Measurements from ENCODE around the gene EGFR.

The EGFR gene

DNA sequence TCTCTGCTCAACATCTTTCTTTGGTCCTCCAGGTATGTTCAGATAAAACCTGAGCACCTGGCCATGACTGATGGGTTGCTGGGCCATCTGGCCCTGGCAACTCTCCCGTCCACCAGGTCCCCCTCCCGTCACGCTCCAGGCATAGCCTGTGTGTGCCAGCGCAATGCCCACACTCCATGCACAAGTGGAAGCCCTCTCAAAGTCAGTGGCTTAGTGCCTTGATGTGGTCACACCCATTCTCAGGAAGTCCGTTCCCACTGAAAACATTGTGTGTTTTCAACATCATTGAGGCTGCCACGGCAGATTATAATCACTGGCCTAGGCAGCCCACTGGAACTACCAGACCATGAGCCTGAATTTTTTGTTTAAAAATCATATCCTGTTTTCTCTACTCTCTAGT lies 175.7 kb downstream of the EGFR start:
- no peak for DNase-seq

- DNase-seq, result no peak
These were observed 180.0 kb downstream of the EGFR start for GRCh38 chr7:55198634-55199392.

GRCh38 chr7:55199418-55199817 lies 180.6 kb downstream of the EGFR start:
- no peak for DNase-seq

DNA sequence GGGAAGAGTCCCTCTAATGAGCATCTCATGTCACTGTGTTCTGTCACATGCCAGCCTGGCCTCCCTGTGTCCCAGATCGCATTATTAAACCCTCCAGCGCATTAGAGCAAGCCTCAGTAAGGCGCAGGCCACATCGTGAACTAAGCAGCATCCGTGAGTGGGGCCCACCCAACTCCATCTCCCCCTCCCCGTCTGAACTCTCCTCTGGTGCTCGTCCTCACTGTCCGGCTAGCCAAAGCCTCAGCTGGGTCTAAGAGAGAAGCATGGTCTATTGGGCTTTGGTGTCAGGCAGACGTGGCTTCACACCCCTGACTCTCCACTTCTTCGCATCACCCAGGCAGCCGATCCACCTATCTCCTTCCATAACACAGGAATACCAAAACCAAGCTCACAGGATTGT lies 181.6 kb downstream of the EGFR start:
- no peak for DNase-seq

DNA sequence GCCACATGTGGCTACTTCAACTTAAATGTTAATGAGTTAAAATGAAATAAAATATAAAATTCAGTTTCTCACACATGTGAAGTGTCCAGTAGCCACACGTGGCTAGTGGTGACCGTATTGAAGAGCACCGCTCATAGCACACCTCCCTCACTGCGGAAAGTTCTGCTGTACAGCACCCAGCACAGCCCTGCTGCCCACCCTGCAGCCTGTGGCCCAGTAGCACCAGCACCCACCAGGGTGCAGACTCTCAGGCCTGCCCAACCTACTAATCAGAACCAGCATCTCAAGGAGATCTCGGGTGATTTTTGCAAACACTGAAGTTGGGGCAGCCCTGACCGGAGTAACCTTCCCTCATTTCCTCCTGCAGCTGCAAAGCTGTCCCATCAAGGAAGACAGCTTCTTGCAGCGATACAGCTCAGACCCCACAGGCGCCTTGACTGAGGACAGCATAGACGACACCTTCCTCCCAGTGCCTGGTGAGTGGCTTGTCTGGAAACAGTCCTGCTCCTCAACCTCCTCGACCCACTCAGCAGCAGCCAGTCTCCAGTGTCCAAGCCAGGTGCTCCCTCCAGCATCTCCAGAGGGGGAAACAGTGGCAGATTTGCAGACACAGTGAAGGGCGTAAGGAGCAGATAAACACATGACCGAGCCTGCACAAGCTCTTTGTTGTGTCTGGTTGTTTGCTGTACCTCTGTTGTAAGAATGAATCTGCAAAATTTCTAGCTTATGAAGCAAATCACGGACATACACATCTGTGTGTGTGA lies 183.5 kb downstream of the EGFR start:
- no peak for DNase-seq

DNA sequence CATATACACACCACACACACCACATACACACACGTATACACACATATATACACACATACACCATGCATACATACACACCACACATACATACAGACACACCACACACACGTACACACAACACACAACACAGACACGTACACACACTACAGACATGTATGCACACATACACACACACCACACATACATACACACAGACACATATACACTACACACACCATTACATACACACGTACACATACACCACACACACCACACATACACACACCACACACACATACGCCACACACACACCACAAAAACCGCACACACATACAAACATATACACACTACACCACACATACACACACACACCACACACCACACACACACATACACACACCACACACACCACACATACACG lies 184.5 kb downstream of the EGFR start:
- no peak for DNase-seq

DNA sequence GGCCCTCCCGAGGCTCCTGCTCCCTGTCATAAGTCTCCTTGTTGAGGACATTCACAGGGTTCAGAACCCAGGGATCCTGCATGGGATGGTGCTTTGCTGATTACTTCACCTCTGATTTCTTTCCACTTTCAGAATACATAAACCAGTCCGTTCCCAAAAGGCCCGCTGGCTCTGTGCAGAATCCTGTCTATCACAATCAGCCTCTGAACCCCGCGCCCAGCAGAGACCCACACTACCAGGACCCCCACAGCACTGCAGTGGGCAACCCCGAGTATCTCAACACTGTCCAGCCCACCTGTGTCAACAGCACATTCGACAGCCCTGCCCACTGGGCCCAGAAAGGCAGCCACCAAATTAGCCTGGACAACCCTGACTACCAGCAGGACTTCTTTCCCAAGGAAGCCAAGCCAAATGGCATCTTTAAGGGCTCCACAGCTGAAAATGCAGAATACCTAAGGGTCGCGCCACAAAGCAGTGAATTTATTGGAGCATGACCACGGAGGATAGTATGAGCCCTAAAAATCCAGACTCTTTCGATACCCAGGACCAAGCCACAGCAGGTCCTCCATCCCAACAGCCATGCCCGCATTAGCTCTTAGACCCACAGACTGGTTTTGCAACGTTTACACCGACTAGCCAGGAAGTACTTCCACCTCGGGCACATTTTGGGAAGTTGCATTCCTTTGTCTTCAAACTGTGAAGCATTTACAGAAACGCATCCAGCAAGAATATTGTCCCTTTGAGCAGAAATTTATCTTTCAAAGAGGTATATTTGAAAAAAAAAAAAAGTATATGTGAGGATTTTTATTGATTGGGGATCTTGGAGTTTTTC lies 186.5 kb downstream of the EGFR start:
- DNase-seq, result no peak

- no peak for DNase-seq
These were observed 187.6 kb downstream of the EGFR start for GRCh38 chr7:55206235-55207029.

GRCh38 chr7:55207436-55208125 lies 188.8 kb downstream of the EGFR start:
- no peak for DNase-seq

DNA sequence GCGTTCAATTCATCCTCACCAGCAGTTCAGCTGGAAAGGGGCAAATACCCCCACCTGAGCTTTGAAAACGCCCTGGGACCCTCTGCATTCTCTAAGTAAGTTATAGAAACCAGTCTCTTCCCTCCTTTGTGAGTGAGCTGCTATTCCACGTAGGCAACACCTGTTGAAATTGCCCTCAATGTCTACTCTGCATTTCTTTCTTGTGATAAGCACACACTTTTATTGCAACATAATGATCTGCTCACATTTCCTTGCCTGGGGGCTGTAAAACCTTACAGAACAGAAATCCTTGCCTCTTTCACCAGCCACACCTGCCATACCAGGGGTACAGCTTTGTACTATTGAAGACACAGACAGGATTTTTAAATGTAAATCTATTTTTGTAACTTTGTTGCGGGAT lies 190.5 kb downstream of the EGFR start:
- DNase-seq, result no peak

- DNase-seq, result no peak
These were observed 191.4 kb downstream of the EGFR start for GRCh38 chr7:55210176-55210575.

GRCh38 chr7:55210716-55211115 lies 191.9 kb downstream of the EGFR start:
- DNase-seq, result no peak

- no peak for DNase-seq
These were observed 192.9 kb downstream of the EGFR start for GRCh38 chr7:55211726-55212125.

DNA sequence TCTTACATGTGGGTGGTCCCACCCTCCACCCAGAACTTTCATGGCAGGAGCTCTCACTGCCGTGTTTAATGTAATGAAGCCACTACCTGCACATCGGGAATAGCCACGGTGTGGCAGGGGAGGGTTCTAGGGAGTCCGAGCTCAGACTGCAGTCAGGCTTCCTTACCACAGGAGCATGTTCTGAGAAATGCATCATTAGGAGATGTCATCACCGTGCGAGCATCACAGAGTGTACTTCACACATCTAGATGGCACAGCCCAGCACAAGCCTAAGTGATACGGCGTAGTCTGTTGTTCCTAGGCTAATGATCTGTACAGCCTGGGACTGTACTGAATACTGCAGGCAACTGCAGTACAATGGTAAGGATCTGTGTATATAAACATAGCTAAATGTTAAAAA lies 193.4 kb downstream of the EGFR start:
- DNase-seq, result no peak

DNA sequence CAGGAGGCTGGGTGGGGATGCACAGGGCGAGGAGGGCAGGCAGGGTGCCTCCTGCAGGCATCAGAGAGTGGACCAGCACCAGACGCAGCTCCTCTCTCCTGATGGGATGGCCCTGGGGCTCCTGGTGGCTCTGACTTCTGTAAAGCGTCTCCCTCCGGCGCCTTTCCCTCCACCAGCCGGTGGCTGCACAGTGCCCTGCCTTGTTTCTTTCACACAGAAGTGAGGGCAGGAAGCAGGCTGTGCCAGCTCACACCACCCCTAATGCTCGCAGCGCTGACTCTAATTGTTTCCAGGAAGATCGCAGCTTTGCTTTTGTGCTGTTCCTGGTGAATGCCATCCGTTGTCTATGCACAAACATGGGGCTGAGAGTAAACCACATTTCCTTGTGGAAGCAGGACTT lies 194.0 kb downstream of the EGFR start:
- no peak for DNase-seq

DNA sequence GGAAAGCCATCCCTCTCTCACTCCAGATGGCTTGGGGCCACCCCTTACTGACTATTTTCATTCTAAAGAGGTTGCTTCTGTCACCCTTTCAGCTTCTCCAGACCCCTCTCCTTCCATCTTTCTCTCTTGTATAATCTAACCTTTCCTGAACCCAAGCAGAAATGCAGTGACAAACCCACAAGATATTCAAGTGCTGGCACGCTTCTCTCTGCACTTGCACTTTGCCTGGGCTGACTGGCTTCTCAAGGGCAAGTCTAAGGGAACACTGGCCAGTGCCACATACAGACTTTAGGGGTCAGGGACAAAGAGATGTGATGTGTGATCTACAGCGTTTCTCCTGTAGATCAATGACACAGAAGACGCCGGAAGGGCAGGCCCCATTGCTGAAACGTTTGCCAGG lies 195.9 kb downstream of the EGFR start:
- no peak for DNase-seq

DNA sequence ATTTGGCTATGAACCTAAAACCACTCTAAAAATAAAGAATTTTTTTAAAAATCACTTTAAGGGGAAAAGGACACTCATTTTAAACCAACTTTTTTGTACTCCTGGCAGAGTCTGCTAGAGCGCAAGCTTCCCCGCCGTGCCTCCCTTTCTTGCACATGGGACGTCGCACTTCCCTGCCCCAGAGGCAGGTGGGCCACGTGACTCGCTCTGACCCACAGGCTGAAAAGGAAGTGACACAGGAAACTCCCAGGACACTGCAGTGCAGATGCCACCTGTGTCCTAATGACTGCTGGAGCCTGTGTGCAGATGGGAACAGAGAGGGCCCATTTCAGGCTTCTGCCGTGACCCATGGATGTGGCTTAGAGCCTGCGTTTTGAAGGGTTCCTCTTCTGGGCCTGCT lies 204.2 kb downstream of the EGFR start:
- no peak for DNase-seq

DNA sequence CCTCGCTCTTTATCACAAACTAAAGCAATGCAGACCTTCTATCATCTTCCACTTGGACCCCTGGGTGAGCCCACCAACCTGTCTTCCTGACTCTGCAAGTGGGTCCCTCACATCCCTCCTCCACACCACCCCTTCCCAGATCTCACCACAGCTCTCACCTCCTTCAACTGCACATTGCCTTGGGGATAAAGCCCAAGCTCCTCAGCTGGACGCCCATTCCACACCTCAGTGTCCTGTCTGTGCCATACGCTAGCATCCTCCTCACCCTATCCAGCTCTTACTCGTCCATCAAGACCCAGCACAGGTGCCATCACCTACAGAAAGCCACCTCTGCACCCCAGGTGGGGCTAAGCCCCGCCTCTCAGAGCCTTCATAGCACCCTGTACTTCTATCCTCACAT lies 205.3 kb downstream of the EGFR start:
- no peak for DNase-seq

- DNase-seq, result no peak
These were observed 206.0 kb downstream of the EGFR start for GRCh38 chr7:55224810-55225209.

- no peak for DNase-seq
These were observed 211.2 kb downstream of the EGFR start for GRCh38 chr7:55230014-55230413.

GRCh38 chr7:55231736-55232280 lies 213.0 kb downstream of the EGFR start:
- no peak for DNase-seq

DNA sequence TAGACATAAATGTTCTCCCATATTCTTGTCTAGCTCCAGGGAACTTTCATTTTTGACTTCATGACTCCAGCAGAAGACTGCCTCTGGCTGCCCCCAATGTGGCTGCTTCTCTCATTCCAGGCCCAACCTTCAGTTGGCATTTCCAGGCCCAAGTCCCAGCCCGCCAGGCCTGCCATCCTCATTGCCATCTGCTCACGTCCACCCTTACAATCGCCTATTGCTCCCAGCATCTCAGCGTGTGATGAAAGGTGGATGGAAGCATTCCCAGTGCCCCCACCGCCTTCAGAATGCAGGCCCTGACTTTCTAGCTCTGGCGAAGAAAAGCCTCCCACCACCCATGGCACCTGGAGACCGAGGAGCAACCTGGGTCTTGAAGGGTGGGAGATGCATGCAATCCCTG lies 214.2 kb downstream of the EGFR start:
- DNase-seq, result no peak
